Measurements from ENCODE around the gene COG5.

COG5 gene

DNA sequence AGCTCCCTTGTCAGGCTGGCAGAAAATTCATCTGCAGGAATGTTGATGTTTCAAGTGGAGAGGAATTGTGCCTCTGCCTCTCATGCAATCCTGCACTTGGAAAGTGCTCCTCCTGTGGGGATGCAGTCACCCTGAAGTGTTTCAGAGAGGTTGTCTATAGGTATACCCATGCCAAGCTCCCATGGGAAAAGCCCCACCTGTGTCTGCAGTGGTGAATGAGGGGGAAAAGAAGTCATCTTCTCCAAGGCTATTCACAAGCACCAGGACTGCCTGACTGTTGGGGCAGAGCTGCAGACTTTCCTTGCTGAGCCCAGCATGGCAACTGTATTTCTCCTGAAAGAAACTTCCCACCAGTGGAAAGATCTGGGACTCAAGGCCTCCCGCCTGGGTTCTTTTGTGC lies 58.4 kb downstream of the COG5 start:
- DNase-seq, result no peak

DNA sequence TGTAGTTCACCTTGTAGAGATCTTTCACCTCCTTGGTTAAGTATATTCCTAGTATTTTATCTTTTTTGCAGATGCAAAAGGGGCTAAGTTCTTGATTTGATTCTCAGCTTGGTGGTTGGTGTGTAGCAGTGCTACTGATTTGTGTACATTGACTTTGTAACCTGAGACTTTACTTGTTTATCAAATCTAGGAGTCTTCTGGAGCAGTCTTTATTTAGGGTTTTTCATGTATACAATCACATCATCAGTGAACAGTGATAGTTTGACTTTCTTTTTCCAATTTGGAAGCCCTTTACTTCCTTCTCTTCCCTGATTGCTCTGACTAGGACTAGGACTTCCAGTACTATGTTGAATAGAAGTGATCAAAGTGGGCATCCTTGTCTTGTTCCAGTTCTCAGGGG lies 60.0 kb downstream of the COG5 start:
- no peak for DNase-seq

GRCh38 chr7:107502797-107503196 lies 60.9 kb downstream of the COG5 start:
- DNase-seq, result no peak

GRCh38 chr7:107502154-107502553 lies 61.6 kb downstream of the COG5 start:
- DNase-seq, result no peak

- DNase-seq, result no peak
Observed at GRCh38 chr7:107501593-107501992, 62.1 kb downstream of the COG5 start.

DNA sequence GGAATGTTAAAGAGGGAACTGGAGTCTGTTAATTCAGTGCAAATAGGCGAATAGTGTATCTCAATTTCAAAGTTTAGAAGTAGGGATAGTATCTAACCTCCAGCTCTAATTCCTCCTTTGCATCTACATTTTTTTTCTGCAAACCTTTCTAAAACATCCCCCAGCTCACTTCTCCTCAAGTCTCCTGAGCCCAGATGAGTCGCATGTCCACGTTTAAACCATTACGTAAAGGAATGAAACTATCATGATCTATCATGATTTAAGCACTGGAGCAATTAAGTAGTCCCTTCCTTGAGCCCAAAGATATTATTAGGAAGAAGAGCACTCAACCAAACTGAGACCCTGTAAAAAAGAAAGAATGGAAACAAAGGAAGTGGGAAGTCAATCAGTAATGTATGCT lies 64.0 kb downstream of the COG5 start:
- no peak for DNase-seq

DNA sequence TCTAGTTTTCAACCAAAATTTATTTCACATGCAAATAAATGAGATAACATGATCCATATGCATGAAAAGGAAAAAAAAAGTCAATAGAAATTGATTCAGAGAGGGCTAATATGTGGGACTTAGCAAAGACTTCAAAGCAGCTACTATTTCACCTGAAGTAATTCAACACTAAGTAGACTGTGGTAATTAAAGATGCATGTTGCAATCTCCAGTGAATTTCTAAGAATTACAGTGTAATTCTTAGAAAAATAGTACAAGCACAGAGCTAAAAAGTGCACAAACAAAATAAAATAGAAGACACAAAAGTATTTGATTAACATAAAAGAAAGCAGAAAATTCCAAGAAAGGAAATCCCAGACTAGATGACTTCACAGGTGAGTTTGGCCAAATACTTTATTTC lies 68.2 kb downstream of the COG5 start:
- no peak for DNase-seq

- DNase-seq, result no peak
Observed at GRCh38 chr7:107494884-107495283, 68.8 kb downstream of the COG5 start.

GRCh38 chr7:107494315-107494751 lies 69.4 kb downstream of the COG5 start:
- no peak for DNase-seq

- no peak for DNase-seq
Observed at GRCh38 chr7:107492875-107493274, 70.8 kb downstream of the COG5 start.

DNA sequence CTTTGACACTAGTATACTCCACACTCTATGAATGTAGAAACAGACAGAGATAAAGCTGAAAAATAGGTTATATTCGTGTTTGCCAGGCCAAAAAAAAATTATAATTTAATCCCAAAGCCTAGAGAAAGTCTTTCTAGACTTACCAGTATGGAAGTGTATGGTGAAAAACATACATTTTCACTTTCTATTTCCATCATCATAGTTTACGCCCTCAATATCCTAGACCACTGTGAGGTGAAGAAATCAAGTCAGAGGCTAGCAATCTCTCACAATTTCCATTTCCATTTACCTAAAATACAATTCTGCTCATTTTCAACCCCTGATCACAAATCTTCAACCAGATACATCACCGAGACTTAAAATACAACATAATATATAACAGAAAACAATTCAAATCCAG lies 77.7 kb downstream of the COG5 start:
- no peak for DNase-seq

DNA sequence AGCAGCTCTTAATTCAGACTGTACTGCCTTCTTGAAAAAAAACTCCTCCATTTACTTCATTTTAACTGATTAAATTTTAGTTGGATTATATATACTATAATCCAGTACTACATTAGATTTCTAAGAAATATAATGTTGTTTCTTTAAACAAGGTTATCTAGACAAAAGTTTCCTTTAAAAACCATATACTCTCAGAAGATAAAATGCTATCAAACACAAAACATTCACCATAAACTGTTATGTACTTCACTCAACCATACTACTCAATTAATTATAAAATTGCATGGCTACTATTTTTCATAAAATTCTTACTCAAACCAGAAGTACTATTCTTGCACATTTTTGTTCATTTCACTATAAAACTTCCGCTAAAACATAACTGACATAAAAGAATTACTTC lies 81.1 kb downstream of the COG5 start:
- DNase-seq, result no peak

DNA sequence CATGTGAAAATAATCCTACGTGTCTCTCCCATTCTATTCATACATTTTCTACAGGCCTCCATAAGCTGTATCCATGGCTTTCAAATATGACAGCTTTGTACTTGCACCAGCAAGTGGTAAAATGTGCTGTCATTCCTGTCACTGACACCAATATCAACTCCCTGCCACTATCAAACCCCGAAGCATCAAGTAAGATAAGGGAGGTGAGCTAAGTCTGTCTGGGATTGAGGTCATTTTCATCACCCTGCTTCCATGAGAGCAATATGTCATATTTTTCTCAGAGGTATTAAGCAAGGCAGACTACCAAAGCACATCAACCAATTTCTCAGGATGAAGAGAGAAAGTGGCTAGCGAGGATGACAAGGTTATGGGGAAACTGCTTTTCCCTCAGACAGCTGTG lies 82.8 kb downstream of the COG5 start:
- DNase-seq, result no peak

- no peak for DNase-seq
Observed at GRCh38 chr7:107479303-107479702, 84.4 kb downstream of the COG5 start.

- DNase-seq, result no peak
Observed at GRCh38 chr7:107474104-107474521, 89.6 kb downstream of the COG5 start.

GRCh38 chr7:107472116-107472515 lies 91.6 kb downstream of the COG5 start:
- no peak for DNase-seq

- DNase-seq, result no peak
Observed at GRCh38 chr7:107471292-107472070, 92.2 kb downstream of the COG5 start.

DNA sequence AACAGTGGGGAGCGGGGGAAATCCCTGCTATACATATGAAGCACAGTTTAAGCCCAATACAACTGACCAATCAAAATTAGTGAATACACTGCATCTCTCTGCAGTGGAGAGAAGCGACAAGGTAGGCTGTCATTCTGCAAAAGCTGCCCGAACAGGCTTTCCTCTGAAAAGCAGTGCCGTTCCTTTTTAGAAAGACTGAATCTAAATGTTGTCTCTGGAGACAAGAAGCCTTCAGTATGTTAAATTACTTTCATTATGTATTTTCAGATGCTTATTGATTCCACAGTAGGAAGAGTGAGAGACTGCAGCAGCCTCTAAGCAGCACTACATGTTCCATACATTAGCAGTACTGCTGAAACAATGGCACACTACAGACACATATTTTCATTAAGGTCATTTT lies 93.8 kb downstream of the COG5 start, which contains the start of gene GPR22:
GPR22 (plus strand) TSS at position 129 of the 400 bp plus-strand sequence. CDS start 4,004 bp downstream, outside the sequence.
- DNase-seq, result no peak

DNA sequence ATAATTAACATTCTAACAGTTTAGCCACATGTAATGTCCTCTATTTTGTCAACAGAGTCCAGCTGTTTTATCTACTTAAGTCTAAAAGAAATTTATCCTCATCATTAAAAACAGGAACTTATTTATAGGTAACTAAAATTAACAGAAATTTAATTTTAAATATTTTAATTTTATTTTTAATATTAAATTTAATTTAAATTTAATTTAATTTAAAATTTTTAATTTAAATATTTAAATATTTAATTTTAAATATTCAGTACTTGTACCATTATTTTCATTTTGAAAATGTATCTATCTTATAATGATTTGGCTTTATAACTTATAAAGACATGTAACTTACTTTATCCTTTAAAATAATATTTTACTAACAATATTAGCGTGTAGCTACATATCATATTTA lies 94.9 kb downstream of the COG5 start:
- DNase-seq, result no peak

- no peak for DNase-seq
Observed at GRCh38 chr7:107467972-107468371, 95.7 kb downstream of the COG5 start.

DNA sequence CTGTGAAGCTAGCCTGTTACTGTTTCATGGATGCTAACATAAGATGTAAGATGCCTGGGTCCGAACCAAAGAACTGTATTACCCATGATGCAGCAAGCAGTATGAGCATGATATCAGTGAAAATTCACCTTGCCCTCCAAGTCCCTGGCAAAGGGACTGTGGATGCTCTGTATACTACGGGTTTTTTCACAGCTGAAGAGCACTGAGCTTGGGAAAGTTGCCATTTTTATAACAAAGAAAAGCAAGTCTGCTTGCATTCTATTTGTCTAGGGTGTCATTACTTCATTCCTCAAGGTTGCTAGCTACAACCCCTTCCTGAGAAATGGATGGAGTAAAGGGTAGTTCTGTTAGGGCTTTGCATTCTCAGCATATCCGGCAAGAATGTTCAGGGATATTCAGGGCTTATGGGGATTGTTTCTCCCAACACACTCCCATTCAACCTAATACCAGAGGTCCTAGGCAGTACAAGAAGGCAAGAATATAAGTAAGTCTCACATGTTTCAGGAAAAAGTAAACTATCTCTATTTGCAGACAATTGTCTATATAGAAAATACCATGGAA lies 99.0 kb downstream of the COG5 start:
- DNase-seq, result no peak

- peak; percentile 17 for DNase-seq
Observed at GRCh38 chr7:107463139-107464078, 100.3 kb downstream of the COG5 start.

DNA sequence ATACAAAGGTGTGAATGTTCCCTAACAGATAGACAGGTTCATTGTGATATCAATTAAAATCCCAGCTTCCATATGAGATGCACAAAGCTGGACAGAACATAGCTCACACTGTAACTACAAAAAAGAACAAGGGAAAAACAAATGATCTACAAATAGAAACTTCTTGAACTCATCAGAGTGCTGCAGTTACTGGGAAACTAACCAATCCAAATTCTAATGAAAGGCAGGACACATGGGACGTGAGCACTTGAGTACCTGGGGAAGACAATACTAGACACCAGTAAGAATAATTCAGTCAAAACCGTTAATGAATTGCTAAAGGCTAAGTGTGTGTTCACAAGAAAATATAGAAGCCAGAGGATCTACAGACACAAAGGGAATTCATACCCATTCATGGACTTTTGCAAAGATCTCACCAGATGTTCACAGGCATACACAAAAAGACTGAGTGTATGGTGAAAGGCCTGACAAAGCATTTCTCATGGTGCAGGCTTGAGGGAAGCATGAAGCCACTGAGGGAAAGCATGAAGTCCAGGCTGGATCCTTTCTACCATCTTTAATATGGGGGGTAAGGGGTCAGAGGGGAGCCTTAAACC lies 101.7 kb downstream of the COG5 start:
- no peak for DNase-seq

Data from activated CD4-positive, alpha-beta T cell treated with anti-CD3 and anti-CD28 coated beads for 1 hour (primary cell).